Measurements from ENCODE around the gene FYTTD1. TPM values are rescaled to one million over a fixed set of nuclear protein-coding genes. Genes with fewer than 3 reads are reported as not detected.
A peak's percentile ranks its signal among the peaks of the same experiment; 100 is the strongest.

Gene FYTTD1
- total RNA-seq, 1 donor from 2014 or later, result 84.2 TPM

GRCh38 chr3:197750396-197750831 is 731 bp downstream of the FYTTD1 start:
- Mint-ChIP-seq H3K9me3 (no peaks in the 10 kb centered on the region), H3K4me3 (peak overlapping the region; percentile 97), H3K27ac (peak overlapping the region; percentile 91), H3K27me3 (no peaks in the 10 kb centered on the region), H3K36me3 (ENCODE audit: low read depth) (peaks cover 13% of the 10 kb centered on the region), H3K4me1 (peaks cover 45% of the 10 kb centered on the region)
- ATAC-seq (ENCODE audit: low read depth) (peak; percentile 40), DNase-seq (peak; percentile 61)
- ChIA-PET POLR2A (interaction anchor here (0.6 to 3.9 kb wide), 11 partner anchors 9 to 48 kb away, joined by 3 to 61 read pairs (median 7); partner anchors contain the start of genes LRCH3 and RUBCN), CTCF (interaction anchor here (0.8 to 1.6 kb wide), 5 partner anchors 27 to 52 kb away, joined by 3 to 4 read pairs (median 3); partner anchors contain the start of gene LRCH3)
- no peak for TF ChIP-seq CTCF (IDR thresholded peaks at IDR 0.05)
- intact Hi-C loops (cut with micrococcal nuclease), result loop anchor here (2.0 to 5.0 kb wide), 2 partner anchors 32 to 97 kb away; no protein-coding TSS in a partner anchor

GRCh38 chr3:197750858-197751737 is 1.4 kb downstream of the FYTTD1 start:
- TF ChIP-seq CTCF (IDR thresholded peaks at IDR 0.05), result no peak
- H3K4me3 Mint-ChIP-seq, result peak overlapping the region; percentile 97
- intact Hi-C loops (cut with micrococcal nuclease), result loop anchor here (2.0 to 5.0 kb wide), 2 partner anchors 32 to 96 kb away; no protein-coding TSS in a partner anchor
- no peaks in the 10 kb centered on the region for H3K27me3 Mint-ChIP-seq
- ChIA-PET CTCF (interaction anchor here (0.8 to 1.6 kb wide), 7 partner anchors 16 to 52 kb away, joined by 3 to 4 read pairs (median 3); partner anchors contain the start of gene LRCH3), POLR2A (interaction anchor here (0.6 to 3.9 kb wide), 13 partner anchors 8 to 47 kb away, joined by 3 to 61 read pairs (median 4); partner anchors contain the start of genes LRCH3 and RUBCN)
- H3K36me3 Mint-ChIP-seq (ENCODE audit: low read depth), result peaks cover 14% of the 10 kb centered on the region
- ATAC-seq (ENCODE audit: low read depth) (no peak), DNase-seq (no peak)
- peak overlapping the region; percentile 91 for H3K27ac Mint-ChIP-seq
- H3K9me3 Mint-ChIP-seq, result no peaks in the 10 kb centered on the region
- H3K4me1 Mint-ChIP-seq, result peaks cover 48% of the 10 kb centered on the region

GRCh38 chr3:197752107-197752506 is 2.4 kb downstream of the FYTTD1 start:
- POLR2A ChIA-PET, result interaction anchor here (2.1 kb wide), 1 partner anchor 31 kb away, joined by 8 read pairs; no protein-coding TSS in a partner anchor
- peaks cover 53% of the 10 kb centered on the region for H3K4me1 Mint-ChIP-seq
- ATAC-seq (ENCODE audit: low read depth) (no peak), DNase-seq (no peak)
- H3K9me3 Mint-ChIP-seq, result no peaks in the 10 kb centered on the region
- no peak for TF ChIP-seq CTCF (IDR thresholded peaks at IDR 0.05)
- no peaks in the 10 kb centered on the region for H3K27me3 Mint-ChIP-seq
- peak overlapping the region; percentile 79 for H3K4me3 Mint-ChIP-seq
- H3K36me3 Mint-ChIP-seq (ENCODE audit: low read depth), result peaks cover 23% of the 10 kb centered on the region
- H3K27ac Mint-ChIP-seq, result peak overlapping the region; percentile 20
- intact Hi-C loops (cut with micrococcal nuclease), result loop anchor here (5.0 kb wide), 1 partner anchor 95 kb away; no protein-coding TSS in a partner anchor
- CTCF ChIA-PET, result no interaction called here

- Mint-ChIP-seq H3K36me3 (ENCODE audit: low read depth) (peaks cover 29% of the 10 kb centered on the region), H3K27ac (no peak overlapping the region), H3K9me3 (no peaks in the 10 kb centered on the region), H3K4me3 (peak overlapping the region; percentile 48), H3K4me1 (peaks cover 53% of the 10 kb centered on the region), H3K27me3 (no peaks in the 10 kb centered on the region)
- ATAC-seq (ENCODE audit: low read depth) (no peak), DNase-seq (no peak)
- no peak for TF ChIP-seq CTCF (IDR thresholded peaks at IDR 0.05)
- ChIA-PET POLR2A (interaction anchor here (0.5 to 1.4 kb wide), 6 partner anchors 18 to 43 kb away, joined by 3 to 9 read pairs (median 4); partner anchors contain the start of gene LRCH3), CTCF (no interaction called here)
- intact Hi-C loops (cut with micrococcal nuclease), result loop anchor here (5.0 kb wide), 1 partner anchor 94 kb away; no protein-coding TSS in a partner anchor
These were observed 3.6 kb downstream of the FYTTD1 start for GRCh38 chr3:197753263-197753662.

Measured in activated B cell treated with CpG ODN at 0.5 μM for 24 hours (primary cell).